ENCODE measurements around the gene JAKMIP1. TPM values are rescaled to one million over a fixed set of nuclear protein-coding genes. Genes with fewer than 3 reads are reported as not detected.

Gene JAKMIP1
- total RNA-seq, 3 donors from 2014 or later: 0.66 to 0.88 (median 0.80) TPM

DNA sequence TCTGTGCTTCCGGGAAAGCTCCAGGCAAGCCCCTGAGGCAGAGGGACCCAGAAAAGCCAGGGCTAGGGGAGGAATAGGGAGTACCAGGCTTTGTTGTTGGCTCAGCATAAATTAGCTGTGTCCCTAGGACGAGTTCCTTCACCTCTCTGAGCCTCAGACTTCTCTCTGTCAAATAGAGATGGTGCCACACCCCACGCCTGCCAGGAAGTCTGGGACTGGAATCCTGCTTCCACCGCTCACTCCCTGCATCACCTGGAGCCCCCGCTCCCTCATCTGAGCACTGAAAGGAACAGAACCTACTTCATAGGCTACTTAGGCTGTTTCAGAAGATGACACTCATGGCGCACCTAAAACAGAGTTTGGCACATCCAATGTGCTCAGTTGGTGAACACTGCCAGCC, 8.1 kb upstream of the JAKMIP1 start:
- intact Hi-C loops (cut with DNase I; ENCODE audit: low total_unique reads): no loop called here
- H3K4me1 ChIP-seq: no peaks in the 10 kb centered on the region
- H3K27ac ChIP-seq: no peak overlapping the region
- H3K36me3 ChIP-seq: no peaks in the 10 kb centered on the region
- H3K9me3 ChIP-seq: peaks cover 3 to 6% of the 10 kb centered on the region in 2 donors
- H3K27me3 ChIP-seq: peaks cover 0 to 4% of the 10 kb centered on the region in 2 donors
- no peak overlapping the region for H3K4me3 ChIP-seq
- TF ChIP-seq POLR2AphosphoS5 (IDR thresholded peaks at IDR 0.05) (no peak), POLR2A (IDR thresholded peaks at IDR 0.05) (no peak)
- TF ChIP-seq, protein P1, sequence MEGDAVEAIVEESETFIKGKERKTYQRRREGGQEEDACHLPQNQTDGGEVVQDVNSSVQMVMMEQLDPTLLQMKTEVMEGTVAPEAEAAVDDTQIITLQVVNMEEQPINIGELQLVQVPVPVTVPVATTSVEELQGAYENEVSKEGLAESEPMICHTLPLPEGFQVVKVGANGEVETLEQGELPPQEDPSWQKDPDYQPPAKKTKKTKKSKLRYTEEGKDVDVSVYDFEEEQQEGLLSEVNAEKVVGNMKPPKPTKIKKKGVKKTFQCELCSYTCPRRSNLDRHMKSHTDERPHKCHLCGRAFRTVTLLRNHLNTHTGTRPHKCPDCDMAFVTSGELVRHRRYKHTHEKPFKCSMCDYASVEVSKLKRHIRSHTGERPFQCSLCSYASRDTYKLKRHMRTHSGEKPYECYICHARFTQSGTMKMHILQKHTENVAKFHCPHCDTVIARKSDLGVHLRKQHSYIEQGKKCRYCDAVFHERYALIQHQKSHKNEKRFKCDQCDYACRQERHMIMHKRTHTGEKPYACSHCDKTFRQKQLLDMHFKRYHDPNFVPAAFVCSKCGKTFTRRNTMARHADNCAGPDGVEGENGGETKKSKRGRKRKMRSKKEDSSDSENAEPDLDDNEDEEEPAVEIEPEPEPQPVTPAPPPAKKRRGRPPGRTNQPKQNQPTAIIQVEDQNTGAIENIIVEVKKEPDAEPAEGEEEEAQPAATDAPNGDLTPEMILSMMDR (IDR thresholded peaks at IDR 0.05): no peak
- DNase-seq (ENCODE audit: low spot score in 2 of 2): peak in 1 of 2 donors; percentile 34

DNA sequence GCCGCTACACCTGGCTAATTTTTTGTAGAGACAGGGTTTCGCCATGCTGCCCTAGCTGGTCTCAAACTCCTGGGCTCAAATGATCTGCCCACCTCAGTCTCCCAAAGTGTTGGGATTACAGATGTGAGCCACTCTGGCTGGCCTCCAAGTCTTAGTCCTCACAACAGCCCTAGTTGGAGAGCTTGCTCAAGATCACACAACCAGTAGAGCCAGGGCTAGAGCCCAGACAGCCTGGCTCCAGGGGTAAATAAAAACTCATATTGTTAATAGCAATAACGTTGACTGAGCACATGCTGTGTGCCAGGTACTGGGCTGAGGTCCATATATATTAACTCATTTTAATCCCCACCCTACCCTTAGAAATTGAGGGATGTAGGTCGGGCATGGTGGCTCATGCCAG, 7.3 kb upstream of the JAKMIP1 start:
- Histone ChIP-seq H3K27me3 (peaks cover 0 to 4% of the 10 kb centered on the region in 2 donors), H3K36me3 (no peaks in the 10 kb centered on the region), H3K4me3 (no peak overlapping the region), H3K9me3 (no peaks in the 10 kb centered on the region), H3K4me1 (no peaks in the 10 kb centered on the region), H3K27ac (no peak overlapping the region)
- TF ChIP-seq POLR2A (IDR thresholded peaks at IDR 0.05) (no peak), POLR2AphosphoS5 (IDR thresholded peaks at IDR 0.05) (no peak)
- TF ChIP-seq, protein P1 (IDR thresholded peaks at IDR 0.05): no peak
- intact Hi-C loops (cut with DNase I; ENCODE audit: low total_unique reads): no loop called here
- DNase-seq (ENCODE audit: low spot score in 2 of 2): no peak

- Histone ChIP-seq H3K27ac (no peak overlapping the region), H3K4me3 (no peak overlapping the region), H3K4me1 (no peaks in the 10 kb centered on the region), H3K36me3 (no peaks in the 10 kb centered on the region), H3K9me3 (peaks cover 0 to 2% of the 10 kb centered on the region in 2 donors), H3K27me3 (peaks cover 0 to 4% of the 10 kb centered on the region in 2 donors)
- TF ChIP-seq, protein P1 (IDR thresholded peaks at IDR 0.05): no peak
- TF ChIP-seq POLR2AphosphoS5 (IDR thresholded peaks at IDR 0.05): no peak
- TF ChIP-seq POLR2A (IDR thresholded peaks at IDR 0.05): no peak
- peak in 1 of 2 donors; percentile 36 for DNase-seq (ENCODE audit: low spot score in 2 of 2)
- intact Hi-C loops (cut with DNase I; ENCODE audit: low total_unique reads): no loop called here
Observed at GRCh38 chr4:6206771-6207290, 6.5 kb upstream of the JAKMIP1 start.

- no peaks in the 10 kb centered on the region for H3K4me1 ChIP-seq
- no peak for DNase-seq (ENCODE audit: low spot score in 2 of 2)
- peaks cover 5 to 10% of the 10 kb centered on the region in 2 donors for H3K9me3 ChIP-seq
- peaks cover 0 to 4% of the 10 kb centered on the region in 2 donors for H3K27me3 ChIP-seq
- H3K27ac ChIP-seq: no peak overlapping the region
- intact Hi-C loops (cut with DNase I; ENCODE audit: low total_unique reads): loop anchor here (2.0 kb wide), 1 partner anchor 75 kb away; no protein-coding TSS in a partner anchor
- TF ChIP-seq, protein P1 (IDR thresholded peaks at IDR 0.05): no peak
- H3K36me3 ChIP-seq: no peaks in the 10 kb centered on the region
- no peak overlapping the region for H3K4me3 ChIP-seq
Observed at GRCh38 chr4:6205973-6206372, 5.6 kb upstream of the JAKMIP1 start.

GRCh38 chr4:6205567-6205931, 5.2 kb upstream of the JAKMIP1 start:
- peak in 1 of 2 donors; percentile 7 for DNase-seq (ENCODE audit: low spot score in 2 of 2)
- Histone ChIP-seq H3K27ac (no peak overlapping the region), H3K36me3 (no peaks in the 10 kb centered on the region), H3K4me1 (no peaks in the 10 kb centered on the region), H3K4me3 (no peak overlapping the region), H3K27me3 (peaks cover 0 to 4% of the 10 kb centered on the region in 2 donors), H3K9me3 (peaks cover 5 to 12% of the 10 kb centered on the region in 2 donors)
- intact Hi-C loops (cut with DNase I; ENCODE audit: low total_unique reads): loop anchor here (2.0 kb wide), 1 partner anchor 75 kb away; no protein-coding TSS in a partner anchor
- no peak for TF ChIP-seq POLR2A (IDR thresholded peaks at IDR 0.05)
- TF ChIP-seq POLR2AphosphoS5 (IDR thresholded peaks at IDR 0.05): no peak

Data from breast epithelium (tissue), 4 donors.